Stomach (tissue), 9 donors: ENCODE measurements around the gene FUT9. TPM values are rescaled to one million over a fixed set of nuclear protein-coding genes. Genes with fewer than 3 reads are reported as not detected.

ENCODE experiments used
- DNase-seq, 2 donors: peaks; one replicate each; pipeline versions ENCODE4 v3.0.0 to v3.0.0-alpha.2; 2013 to 2019
- H3K27ac ChIP-seq, 5 donors: fragments of 200-600 bp in 4 of 5; sonication (generic) in 4 of 5; one replicate each; pipeline ENCODE4 v1.5.1; 2013 to 2019; ENCODE audit warnings: mild to moderate bottlenecking in 1 of 5, moderate library complexity in 1 of 5
- H3K27me3 ChIP-seq, 3 donors: fragments of 200-600 bp; sonication (generic); one replicate each; pipeline ENCODE4 v1.5.1; 2017 to 2019; ENCODE audit warnings: mixed run types in 1 of 3
- H3K36me3 ChIP-seq, 4 donors: fragments of 200-600 bp; sonication (generic); 1 replicate in 3 of 4; 2 replicates in 1 of 4; pipeline ENCODE4 v1.5.1; 2016 to 2019
- H3K4me1 ChIP-seq, 4 donors: fragments of 200-600 bp; sonication (generic); one replicate each; pipeline ENCODE4 v1.5.1; 2016 to 2019
- H3K4me3 ChIP-seq, 4 donors: fragments of 200-600 bp; sonication (generic) in 3 of 4; one replicate each; pipeline ENCODE4 v1.5.1; 2016 to 2019; ENCODE audit warnings: mild to moderate bottlenecking in 1 of 4
- H3K9me3 ChIP-seq, 4 donors: fragments of 200-600 bp; sonication (generic); one replicate each; pipeline ENCODE4 v1.5.1; 2016 to 2019
- CTCF ChIP-seq, 7 experiments: fragments of 450-650 bp in 4 of 7; fragments of 200-600 bp in 3 of 7; sonication (generic) in 3 of 7; IDR thresholded peaks; one replicate each; pipeline ENCODE4 v1.5.1; 2016 to 2019; ENCODE audit warnings: antibody characterized with exemption in 7 of 7, control low read depth in 2 of 7, mild to moderate bottlenecking in 1 of 7
- EP300 ChIP-seq: sonication (generic); formaldehyde crosslinking; IDR thresholded peaks from one replicate; pipeline ENCODE4 v1.6.1; 2017; ENCODE audit warnings: antibody characterized with exemption
- POLR2A ChIP-seq, 4 donors: fragments of 450-650 bp; IDR thresholded peaks; one replicate each; pipeline ENCODE4 v1.6.1; 2016; ENCODE audit warnings: antibody characterized with exemption in 4 of 4, control low read depth in 2 of 4, mild to moderate bottlenecking in 1 of 4, moderate library complexity in 1 of 4
- POLR2AphosphoS5 ChIP-seq, 3 donors: sonication (generic); formaldehyde crosslinking; IDR thresholded peaks; one replicate each; pipeline ENCODE4 v1.6.1; 2016; ENCODE audit warnings: antibody characterized with exemption in 3 of 3
- WGBS, 5 donors: extraction: QIAGEN DNeasy Blood & Tissue Kit in 3 of 5; methylation state at CpG; one replicate each; pipeline versions ENCODE4 v1.1.5 to v1.1.7; 2013 to 2018; 5-methylcytosine and 5-hydroxymethylcytosine counted together
- intact Hi-C: fragments of 100-400 bp; cut with DNase I; formaldehyde crosslinking; loops from one replicate; pipeline ENCODE4 v1.15.1; 2023; ENCODE audit warnings: low total_unique reads
- polyA plus RNA-seq, 3 donors: library from polyadenylated mRNA; stranded (reverse); fragments of 200-250 nt; gene quantifications; one replicate each; pipeline ENCODE4 v1.2.3, GENCODE V29; 2013
- total RNA-seq, 5 donors: library from RNA; depleted of rRNA; stranded (reverse); fragments of >200 nt; gene quantifications; one replicate each; pipeline versions ENCODE4 v1.1.0 to v1.2.3, GENCODE V29; 2014 to 2016
- donor health status: healthy with polysubstance abuse.
- donor health status: Bipolar disorder and iron deficiency.
- donor health status: healthy.

FUT9 gene
- total and polyA plus RNA-seq, 8 donors: under 0.01 to 98.0 (median 2.5) TPM

GRCh38 chr6:96101564-96101963, 85.8 kb downstream of the FUT9 start:
- peaks cover 0 to 5% (median 0%) of the 10 kb centered on the region in 4 donors for H3K4me1 ChIP-seq
- H3K27me3 ChIP-seq: no peaks in the 10 kb centered on the region
- no peaks in the 10 kb centered on the region for H3K36me3 ChIP-seq
- no peak for TF ChIP-seq CTCF (IDR thresholded peaks at IDR 0.05)
- no peak for TF ChIP-seq POLR2AphosphoS5 (IDR thresholded peaks at IDR 0.05)
- no peak for TF ChIP-seq POLR2A (IDR thresholded peaks at IDR 0.05)
- TF ChIP-seq EP300: no peak
- 69 to 95% (median 89%) methylated on average over 2 of the region's 2 CpGs for WGBS, 5 donors
- H3K27ac ChIP-seq: no peak overlapping the region
- DNase-seq: no peak
- H3K9me3 ChIP-seq: no peaks in the 10 kb centered on the region
- H3K4me3 ChIP-seq: no peak overlapping the region
- intact Hi-C loops: no loop called here

- Histone ChIP-seq H3K4me3 (no peak overlapping the region), H3K27me3 (no peaks in the 10 kb centered on the region), H3K9me3 (no peaks in the 10 kb centered on the region), H3K4me1 (no peaks in the 10 kb centered on the region), H3K27ac (no peak overlapping the region), H3K36me3 (no peaks in the 10 kb centered on the region)
- TF ChIP-seq POLR2A (IDR thresholded peaks at IDR 0.05) (no peak), CTCF (IDR thresholded peaks at IDR 0.05) (no peak), POLR2AphosphoS5 (IDR thresholded peaks at IDR 0.05) (no peak), EP300 (no peak)
- intact Hi-C loops: no loop called here
- WGBS, 5 donors: 72 to 85% (median 75%) methylated on average over 4 of the region's 4 CpGs
- no peak for DNase-seq
Observed at GRCh38 chr6:96104910-96105309, 89.1 kb downstream of the FUT9 start.

GRCh38 chr6:96110878-96111277, 95.1 kb downstream of the FUT9 start:
- Histone ChIP-seq H3K4me3 (no peak overlapping the region), H3K36me3 (no peaks in the 10 kb centered on the region), H3K4me1 (no peaks in the 10 kb centered on the region), H3K27me3 (no peaks in the 10 kb centered on the region), H3K9me3 (no peaks in the 10 kb centered on the region), H3K27ac (no peak overlapping the region)
- no peak for DNase-seq
- intact Hi-C loops: no loop called here
- TF ChIP-seq EP300: no peak
- no peak for TF ChIP-seq POLR2AphosphoS5 (IDR thresholded peaks at IDR 0.05)
- TF ChIP-seq POLR2A (IDR thresholded peaks at IDR 0.05): no peak
- TF ChIP-seq CTCF (IDR thresholded peaks at IDR 0.05): no peak
- 57 to 66% (median 63%) methylated on average over 2 of the region's 2 CpGs for WGBS, 5 donors

- DNase-seq: peak in 1 of 2 donors; percentile 22
- Histone ChIP-seq H3K36me3 (no peaks in the 10 kb centered on the region), H3K27ac (no peak overlapping the region), H3K4me1 (no peaks in the 10 kb centered on the region), H3K4me3 (no peak overlapping the region), H3K9me3 (no peaks in the 10 kb centered on the region), H3K27me3 (no peaks in the 10 kb centered on the region)
- intact Hi-C loops: no loop called here
- TF ChIP-seq POLR2A (IDR thresholded peaks at IDR 0.05) (no peak), EP300 (no peak), CTCF (IDR thresholded peaks at IDR 0.05) (no peak), POLR2AphosphoS5 (IDR thresholded peaks at IDR 0.05) (no peak)
- WGBS, 5 donors: 40 to 53% (median 46%) methylated on average over 1 of the region's 1 CpG
Observed at GRCh38 chr6:96116674-96117073, 100.9 kb downstream of the FUT9 start.
